Hematopoietic multipotent progenitor cell treated with erythropoietin and hydrocortisone succinate and interleukin-3 and kit ligand, for 17 days (in vitro differentiated cells): Measurements from ENCODE around the gene MRPL37.
"Not testable (repeated sequence)": the region's sequence is repeated elsewhere in the genome, so short reads cannot be mapped to it uniquely, and the experiment has no call there.

Source experiments
- DNase-seq: peaks from one replicate; pipeline ENCODE4 v3.0.0-alpha.2; 2015; ENCODE audit warnings: low spot score

Gene MRPL37

DNA sequence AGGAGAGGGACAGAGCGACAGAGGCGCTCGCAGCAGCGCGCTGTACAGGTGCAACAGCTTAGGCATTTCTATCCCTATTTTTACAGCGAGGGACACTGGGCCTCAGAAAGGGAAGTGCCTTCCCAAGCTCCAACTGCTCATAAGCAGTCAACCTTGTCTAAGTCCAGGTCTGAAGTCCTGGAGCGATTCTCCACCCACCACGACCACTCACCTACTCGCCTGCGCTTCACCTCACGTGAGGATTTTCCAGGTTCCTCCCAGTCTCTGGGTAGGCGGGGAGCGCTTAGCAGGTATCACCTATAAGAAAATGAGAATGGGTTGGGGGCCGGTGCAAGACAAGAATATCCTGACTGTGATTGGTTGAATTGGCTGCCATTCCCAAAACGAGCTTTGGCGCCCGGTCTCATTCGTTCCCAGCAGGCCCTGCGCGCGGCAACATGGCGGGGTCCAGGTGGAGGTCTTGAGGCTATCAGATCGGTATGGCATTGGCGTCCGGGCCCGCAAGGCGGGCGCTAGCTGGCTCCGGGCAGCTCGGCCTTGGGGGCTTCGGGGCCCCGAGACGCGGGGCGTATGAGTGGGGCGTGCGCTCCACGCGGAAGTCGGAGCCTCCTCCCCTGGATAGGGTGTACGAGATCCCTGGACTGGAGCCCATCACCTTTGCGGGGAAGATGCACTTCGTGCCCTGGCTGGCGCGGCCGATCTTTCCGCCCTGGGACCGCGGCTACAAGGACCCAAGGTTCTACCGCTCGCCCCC is at the start of gene MRPL37, which contains the start of gene CYB5RL:
Gene MRPL37, plus strand, starts transcription at position 403 of the 754 bp plus-strand sequence. Its CDS starts 77 bp downstream, at position 480.
Gene CYB5RL, minus strand, starts transcription at position 266 of the 754 bp plus-strand sequence. CDS start 4,414 bp downstream, outside the sequence.
- peak; percentile 88 for DNase-seq

- DNase-seq: no peak
Measured at GRCh38 chr1:54151013-54151412, 49.0 kb upstream of the MRPL37 start.

- DNase-seq: no peak
Measured at GRCh38 chr1:54152696-54153095, 47.3 kb upstream of the MRPL37 start, which contains the start of gene CDCP2. Gene CDCP2 (minus strand): TSS chr1:54153000. CDS start chr1:54152922, 78 bp downstream.

- DNase-seq: no peak
Measured at GRCh38 chr1:54153535-54154439, 46.2 kb upstream of the MRPL37 start.

GRCh38 chr1:54156201-54156600 is 43.8 kb upstream of the MRPL37 start:
- no peak for DNase-seq

GRCh38 chr1:54156986-54157385 is 43.0 kb upstream of the MRPL37 start:
- DNase-seq: no peak

- DNase-seq: peak; percentile 24
Measured at GRCh38 chr1:54157401-54157800, 42.6 kb upstream of the MRPL37 start.

- no peak for DNase-seq
Measured at GRCh38 chr1:54158071-54158470, 41.9 kb upstream of the MRPL37 start.

- no peak for DNase-seq
Measured at GRCh38 chr1:54159733-54160316, 40.1 kb upstream of the MRPL37 start.

DNA sequence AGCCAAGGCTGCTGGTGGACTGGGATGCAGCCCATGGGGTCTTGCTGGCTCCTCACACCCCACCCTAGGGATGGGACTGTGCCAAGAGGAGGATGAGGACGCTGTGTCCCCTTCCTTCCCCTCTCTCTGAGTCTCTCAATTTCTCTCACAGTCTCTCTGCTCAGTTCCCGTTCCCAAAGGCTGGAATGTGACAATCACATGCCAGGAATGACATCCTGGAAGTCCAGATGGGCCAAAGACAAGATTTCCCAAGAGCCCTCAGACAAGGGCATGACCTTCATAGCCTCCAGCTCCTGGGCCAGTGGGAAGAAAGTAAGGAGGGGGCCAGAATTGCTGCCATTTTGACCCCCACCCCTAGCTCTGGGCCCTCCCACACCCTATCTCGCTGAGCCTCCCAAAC is 39.6 kb upstream of the MRPL37 start:
- DNase-seq: no peak

DNA sequence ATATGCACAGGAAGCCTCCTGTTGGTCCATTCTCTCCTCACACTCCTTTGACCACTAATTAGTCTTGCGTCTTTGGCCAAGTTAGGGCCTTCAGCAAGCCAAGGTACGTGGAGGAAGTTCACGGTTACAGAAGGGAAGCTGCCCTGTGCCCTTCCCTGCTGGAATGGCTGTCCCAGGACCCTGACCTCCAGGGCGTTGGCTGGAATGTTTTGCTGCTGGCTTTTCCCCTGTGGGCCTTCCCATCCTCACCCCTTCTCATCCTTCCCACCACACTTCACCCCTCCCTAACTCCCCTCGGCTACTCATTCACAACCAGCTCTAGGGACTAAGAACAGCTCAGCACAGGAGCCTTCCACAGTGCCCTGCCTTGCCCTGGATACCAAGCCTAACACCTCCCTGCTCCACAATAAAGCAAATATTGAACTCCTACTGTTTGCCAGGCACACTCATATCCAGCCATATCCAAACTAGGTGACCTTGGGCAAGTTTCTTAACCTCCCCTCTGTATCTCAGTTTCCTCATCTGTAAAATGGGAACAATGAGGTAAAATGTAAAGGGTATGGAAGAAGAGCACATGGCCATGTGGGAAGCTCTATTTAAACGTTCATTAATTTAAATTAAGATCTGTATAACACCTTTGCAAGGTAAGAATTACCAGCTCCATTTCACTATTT is 38.3 kb upstream of the MRPL37 start:
- DNase-seq: no peak

DNA sequence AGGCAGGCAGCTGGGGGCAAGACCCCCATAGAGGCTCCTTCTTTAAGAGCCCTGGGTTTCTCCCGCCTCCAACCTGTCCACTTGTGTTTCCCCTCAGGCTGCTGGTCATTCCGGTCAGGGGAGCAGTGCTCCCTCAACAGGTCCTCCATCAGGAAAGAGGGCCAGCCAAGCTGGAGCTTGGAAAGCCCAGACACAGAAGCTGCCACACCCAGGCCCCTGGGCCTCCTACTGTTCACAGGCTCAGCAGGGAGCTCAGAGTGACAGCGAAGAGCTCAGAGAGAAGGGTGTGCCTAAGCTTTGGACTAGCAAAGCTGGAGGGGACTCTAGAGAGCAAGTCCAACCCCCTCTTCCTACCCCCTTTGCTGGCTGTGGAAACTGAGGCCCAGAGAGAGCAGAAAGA is 36.9 kb upstream of the MRPL37 start:
- DNase-seq: no peak

DNA sequence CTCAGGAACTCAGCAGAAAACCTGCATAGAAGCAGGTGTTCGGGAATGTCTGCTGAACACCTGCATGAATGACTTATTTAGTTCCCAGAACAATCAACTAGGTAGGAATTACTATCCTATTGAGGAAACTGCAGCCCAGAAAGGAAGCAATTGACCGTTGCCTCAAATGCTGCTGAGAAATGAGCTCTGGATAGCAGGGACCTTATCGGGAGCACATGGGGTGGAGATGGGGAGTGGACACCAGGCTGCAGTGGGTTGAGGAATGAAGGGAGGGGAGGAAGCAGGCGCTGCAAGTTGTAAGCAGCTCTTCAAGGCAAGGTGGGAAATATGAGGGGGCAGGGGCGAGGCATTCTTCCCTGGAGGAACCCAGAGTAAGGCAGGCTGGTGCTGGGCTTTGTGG is 36.4 kb upstream of the MRPL37 start:
- DNase-seq: no peak

DNA sequence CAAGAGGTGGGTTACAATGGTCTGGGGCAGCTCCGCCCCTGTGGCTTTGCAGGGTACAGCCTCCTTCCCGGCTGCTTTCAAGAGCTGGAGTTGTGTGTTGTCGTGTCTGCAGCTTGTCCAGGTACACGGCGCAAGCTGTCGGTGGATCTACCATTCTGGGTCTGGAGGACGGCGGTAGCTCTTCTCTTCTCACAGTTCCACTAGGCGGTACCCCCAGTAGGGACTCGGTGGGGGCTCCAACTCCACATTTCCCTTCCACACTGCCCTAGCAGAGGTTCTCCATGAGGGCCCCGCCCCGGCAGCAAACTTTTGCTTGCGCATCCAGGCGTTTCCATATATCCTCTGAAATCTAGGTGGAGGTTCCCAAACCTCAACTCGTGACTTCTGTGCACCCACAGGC is 34.8 kb upstream of the MRPL37 start:
- no peak for DNase-seq

GRCh38 chr1:54166357-54166756 is 33.6 kb upstream of the MRPL37 start:
- DNase-seq: not testable (repeated sequence)

- DNase-seq: no peak
Measured at GRCh38 chr1:54167422-54168139, 32.4 kb upstream of the MRPL37 start.

- DNase-seq: no peak
Measured at GRCh38 chr1:54168206-54168965, 31.6 kb upstream of the MRPL37 start.

- DNase-seq: no peak
Measured at GRCh38 chr1:54169068-54169467, 30.9 kb upstream of the MRPL37 start.

- no peak for DNase-seq
Measured at GRCh38 chr1:54171016-54171415, 29.0 kb upstream of the MRPL37 start.

- no peak for DNase-seq
Measured at GRCh38 chr1:54171606-54172005, 28.4 kb upstream of the MRPL37 start.
